Activated T-helper 1 cell treated with anti-CD3 and anti-CD28 coated beads, Interleukin-2, amount 50 U/mL, for 16 hours (primary cell): ENCODE results near the gene CYP2W1.
A peak's percentile ranks its signal among the peaks of the same experiment; 100 is the strongest.
"Not testable (repeated sequence)": the region's sequence is repeated elsewhere in the genome, so short reads cannot be mapped to it uniquely, and the experiment has no call there.

ENCODE experiments used
- DNase-seq, 2 donors: peaks; one replicate each; pipeline ENCODE4 v3.0.0-alpha.2; 2020; ENCODE audit warnings: low read depth in 1 of 2, low spot score in 1 of 2

The CYP2W1 gene

DNA sequence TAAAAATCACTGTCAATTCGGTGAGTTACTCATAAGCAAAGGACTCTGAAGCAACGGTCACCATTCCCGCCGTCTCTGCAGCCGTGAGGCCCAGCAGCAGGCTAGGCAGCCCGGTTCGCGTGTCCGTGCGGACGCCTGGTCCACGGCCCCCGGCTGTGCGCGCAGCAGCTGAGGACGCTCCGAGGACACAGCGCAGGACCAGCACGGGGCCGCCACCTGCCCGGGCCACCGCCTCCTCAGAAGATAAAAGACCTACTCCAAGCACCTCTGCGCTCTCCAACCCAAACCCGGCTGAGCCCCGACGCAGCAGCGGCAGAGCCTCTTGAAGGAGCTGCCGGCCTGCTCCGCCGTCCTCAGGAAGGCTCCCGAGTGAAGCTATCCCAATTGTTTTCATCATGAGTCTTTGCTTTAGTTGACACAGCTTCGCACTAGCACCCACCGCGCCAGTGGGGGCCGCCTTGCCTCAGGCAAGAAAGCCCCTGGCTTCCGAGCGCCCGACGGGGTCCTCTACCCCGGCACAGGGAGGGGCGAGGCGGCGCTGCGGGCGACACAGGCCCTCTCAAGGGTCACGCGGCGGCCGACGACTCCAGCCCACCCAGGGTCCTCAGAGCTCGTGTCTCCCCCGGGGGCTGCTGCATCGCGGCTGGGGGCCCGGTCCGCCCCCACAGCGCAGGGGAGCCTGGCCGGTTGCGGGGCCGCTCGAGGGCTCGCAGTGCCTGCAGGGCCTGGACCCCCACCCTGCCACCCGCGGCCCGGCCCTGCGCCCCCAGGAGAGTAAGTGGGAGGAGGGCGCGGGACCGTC lies 44.5 kb downstream of the CYP2W1 start:
- no peak for DNase-seq

DNA sequence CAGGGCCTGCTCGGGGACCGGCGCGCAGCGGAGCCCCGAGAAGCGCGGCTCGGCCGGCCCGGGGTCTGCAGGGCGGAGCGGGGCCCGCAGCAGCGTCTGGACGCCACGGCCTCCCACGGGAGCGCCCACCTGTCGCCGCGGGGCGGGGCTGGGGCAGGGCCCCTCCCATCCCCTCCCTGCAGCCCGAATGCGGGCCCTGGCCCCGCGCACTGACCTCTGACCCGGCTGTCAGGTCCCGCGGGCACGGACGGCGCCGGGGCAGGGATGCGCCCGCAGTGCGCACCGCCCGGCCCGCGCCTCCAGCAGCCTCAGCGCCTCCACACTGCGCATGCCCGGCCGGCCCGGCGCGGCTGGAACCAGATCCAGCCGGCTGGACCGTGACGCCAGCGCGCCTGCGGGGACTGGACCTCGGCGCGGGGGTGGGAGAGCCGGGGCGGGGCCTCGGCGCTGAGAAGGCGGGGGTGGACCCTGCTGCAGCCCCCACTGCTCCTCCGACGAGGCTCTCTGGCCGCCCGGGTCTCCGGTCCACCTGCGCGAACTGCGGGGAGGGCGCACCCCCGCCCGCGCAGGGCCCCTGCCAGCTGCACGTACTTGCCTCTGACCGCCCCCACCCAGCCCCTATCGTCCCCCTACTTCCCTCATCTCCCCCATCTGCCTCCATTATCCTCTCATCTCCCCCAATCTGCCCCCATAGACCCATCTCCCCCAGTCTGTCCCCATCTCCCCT lies 45.2 kb downstream of the CYP2W1 start:
- DNase-seq = peak; percentile 54 to 75

DNA sequence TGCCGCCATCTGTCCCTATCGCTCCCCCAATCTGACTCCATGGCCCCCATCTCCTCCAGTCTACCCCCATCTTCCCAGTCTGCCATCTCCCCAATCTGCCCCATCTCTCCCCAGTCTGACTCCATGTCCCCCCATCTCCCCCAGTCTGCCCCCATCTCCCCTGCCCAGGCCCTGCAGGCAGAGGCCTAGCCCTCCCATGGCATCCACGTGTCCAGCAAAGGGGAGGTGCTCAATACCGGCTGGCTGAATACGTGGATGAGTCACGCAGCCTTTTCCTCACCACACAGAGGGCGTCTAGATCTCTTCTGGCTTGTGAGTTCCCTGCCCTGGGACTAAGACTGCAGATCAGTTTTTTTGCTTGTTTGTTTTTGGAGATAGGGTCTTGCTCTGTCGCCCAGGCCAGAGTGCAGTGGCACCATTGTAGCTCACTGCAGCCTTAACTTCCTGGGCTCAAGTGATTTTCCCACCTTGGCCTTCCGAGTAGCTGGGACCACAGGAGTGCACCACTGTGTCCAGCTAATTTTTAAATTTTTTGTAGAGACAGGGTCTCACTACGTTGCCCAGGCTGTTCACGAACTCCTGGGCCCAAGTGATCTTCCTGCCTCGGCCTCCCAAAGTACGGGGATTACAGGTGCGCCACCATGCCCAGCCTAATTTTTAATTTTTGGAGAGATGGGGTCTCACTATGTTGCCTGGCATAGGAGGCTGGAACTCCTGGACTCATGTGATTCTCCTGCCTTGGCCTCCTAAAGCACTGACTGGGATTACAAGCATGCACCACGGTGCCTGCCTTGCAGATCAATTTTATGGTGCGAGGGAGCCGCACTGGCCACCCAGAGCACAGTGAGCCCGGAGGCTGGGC lies 46.0 kb downstream of the CYP2W1 start:
- peak; percentile 33 to 41 for DNase-seq

GRCh38 chr7:1029637-1030443 lies 46.9 kb downstream of the CYP2W1 start:
- no peak for DNase-seq

DNA sequence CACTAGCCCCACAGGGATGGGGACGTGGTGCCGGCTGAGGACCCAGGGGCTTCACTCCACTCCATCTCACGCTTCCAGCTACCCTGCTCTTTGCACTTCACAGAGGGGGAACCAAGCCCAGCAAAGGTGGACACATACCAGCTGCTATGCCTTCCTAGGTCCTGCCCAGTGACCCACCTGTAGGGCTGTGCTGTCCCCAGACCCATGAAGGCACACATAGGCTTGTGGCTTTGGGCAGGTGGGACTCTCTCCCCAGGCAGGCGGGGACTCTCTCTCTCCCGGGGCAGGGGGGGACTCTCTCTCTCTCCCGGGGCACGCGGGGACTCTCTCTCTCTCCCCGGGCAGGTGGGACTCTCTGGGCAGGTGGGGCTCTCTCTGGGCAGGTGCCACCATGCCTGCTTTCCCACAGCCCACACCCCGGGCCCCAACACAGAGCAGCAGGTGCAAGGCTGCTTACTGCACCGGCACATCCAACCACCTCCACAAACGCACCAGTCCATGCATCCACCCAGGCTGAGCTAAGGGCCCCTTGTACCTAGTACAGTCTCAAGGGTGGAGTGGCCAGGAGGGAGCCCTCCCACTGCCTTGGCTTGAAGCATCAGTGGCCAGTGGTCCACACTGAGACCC lies 47.6 kb downstream of the CYP2W1 start:
- no peak for DNase-seq

DNA sequence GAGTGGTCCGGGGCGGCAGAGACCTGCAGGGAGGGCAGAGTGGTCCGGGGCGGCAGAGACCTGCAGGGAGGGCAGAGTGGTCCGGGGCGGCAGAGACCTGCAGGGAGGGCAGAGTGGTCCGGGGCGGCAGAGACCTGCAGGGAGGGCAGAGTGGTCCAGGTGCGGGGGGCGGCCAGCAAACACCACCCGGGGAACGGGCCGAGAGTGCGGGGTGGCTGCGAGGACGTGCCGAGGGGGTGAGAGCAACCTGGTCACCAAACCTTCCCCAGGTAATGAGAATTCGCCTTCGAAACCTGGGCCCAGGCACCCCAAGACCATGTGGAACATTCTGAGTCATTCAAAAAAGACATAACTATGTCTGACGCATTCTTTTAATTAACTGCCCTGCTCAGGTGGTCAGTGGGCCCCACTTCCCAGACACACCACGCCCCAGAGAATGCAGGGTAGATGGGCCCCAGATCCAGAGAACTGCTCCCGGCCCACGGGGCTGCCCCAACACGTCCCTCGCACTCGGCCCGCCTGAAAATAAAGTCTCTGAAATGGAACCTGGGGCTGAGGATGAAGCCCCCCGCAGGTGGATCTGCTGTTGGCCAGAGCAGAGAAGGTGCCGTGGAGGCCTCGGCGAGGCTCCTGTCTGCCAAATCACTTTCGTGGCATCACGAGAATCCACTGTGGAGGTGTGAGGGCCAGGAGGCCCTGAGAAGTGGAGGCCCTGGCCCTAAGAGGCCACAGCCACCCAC lies 48.9 kb downstream of the CYP2W1 start:
- DNase-seq = no peak

- no peak for DNase-seq
Measured at GRCh38 chr7:1032536-1033181, 49.7 kb downstream of the CYP2W1 start.

- no peak for DNase-seq
Measured at GRCh38 chr7:1033546-1034145, 50.7 kb downstream of the CYP2W1 start.

DNA sequence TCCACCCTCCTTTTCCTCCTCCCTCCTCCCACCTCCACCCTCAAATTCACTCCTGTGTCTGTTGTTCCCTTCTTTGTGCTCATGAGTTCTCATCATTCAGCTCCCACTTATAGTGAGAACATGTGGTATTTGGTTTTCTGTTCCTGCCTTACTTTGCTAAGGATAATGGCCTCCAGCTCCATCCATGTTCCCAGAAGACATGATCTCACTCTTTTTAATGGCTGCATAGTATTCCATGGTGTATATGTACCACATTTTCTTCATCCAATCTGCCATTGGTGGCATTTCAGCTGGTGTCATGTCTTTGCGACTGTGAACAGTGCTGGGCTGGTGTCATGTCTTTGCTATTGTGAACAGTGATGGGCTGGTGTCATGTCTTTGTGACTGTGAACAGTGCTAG lies 51.8 kb downstream of the CYP2W1 start:
- DNase-seq = not testable (repeated sequence)

DNA sequence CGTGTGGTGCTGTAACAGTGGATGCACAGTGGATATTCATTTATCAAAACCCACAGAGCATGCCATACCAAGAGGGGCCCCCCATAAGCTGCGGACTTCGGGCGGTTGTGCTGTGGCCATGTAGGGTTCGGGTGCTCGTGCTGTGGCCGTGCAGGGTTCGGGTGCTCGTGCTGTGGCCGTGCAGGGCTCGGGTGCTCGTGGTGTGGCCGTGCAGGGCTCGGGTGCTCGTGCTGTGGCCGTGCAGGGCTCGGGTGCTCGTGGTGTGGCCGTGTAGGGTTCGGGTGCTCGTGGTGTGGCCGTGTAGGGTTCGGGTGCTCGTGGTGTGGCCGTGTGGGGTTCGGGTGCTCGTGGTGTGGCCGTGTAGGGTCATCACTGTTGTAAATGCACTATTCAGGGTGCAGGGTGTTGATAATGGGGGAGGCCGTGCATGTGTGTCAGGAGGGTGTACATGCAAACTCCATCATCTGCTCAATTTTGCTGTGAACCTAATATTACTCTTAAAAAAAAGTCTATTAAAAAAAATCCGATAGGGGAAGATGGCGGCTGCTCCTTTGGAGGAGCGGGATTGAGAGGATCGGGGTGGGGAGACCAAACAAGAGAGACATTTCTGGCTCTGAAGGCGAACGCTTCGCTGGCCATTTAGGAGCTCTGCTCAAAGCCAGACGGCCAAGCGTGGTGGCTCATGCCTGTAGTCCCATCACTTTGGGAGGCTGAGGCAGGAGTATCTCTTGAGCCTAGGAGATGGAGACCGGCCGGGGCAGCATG lies 53.4 kb downstream of the CYP2W1 start:
- DNase-seq = not testable (repeated sequence)
